Natural killer cell (primary cell): ENCODE measurements around the gene SHROOM1. TPM values are rescaled to one million over a fixed set of nuclear protein-coding genes. Genes with fewer than 3 reads are reported as not detected.

Source experiments
- ATAC-seq, 3 donors: fragments of 150-1000 bp in 2 of 3; fragments of 200-7000 bp in 1 of 3; cut with Tn5 transposase; 1 replicate in 1 of 3; 2 replicates in 2 of 3; pipeline ENCODE4 v1.10.0; 2021; ENCODE audit warnings: mild to moderate bottlenecking in 2 of 3, moderate library complexity in 2 of 3
- DNase-seq, 2 donors: peaks; one replicate each; pipeline versions ENCODE4 v3.0.0 to v3.0.0-alpha.2; 2013 to 2021; ENCODE audit warnings: mixed read lengths in 1 of 2
- H3K27ac ChIP-seq: one replicate; pipeline ENCODE4 v1.5.1; 2013; ENCODE audit warnings: mild to moderate bottlenecking, low read length
- H3K27me3 ChIP-seq: one replicate; pipeline ENCODE4 v1.6.1; 2013; ENCODE audit warnings: low read length; ENCODE audit not compliant: control insufficient read depth, insufficient read depth
- H3K36me3 ChIP-seq: one replicate; pipeline ENCODE4 v1.6.1; 2013; ENCODE audit warnings: low read length; ENCODE audit not compliant: control insufficient read depth, insufficient read depth
- H3K4me1 ChIP-seq: one replicate; pipeline ENCODE4 v1.6.1; 2013; ENCODE audit warnings: low read length; ENCODE audit not compliant: control insufficient read depth, insufficient read depth
- H3K4me3 ChIP-seq: one replicate; pipeline ENCODE4 v1.5.1; 2013; ENCODE audit warnings: low read length
- H3K9me3 ChIP-seq: one replicate; pipeline ENCODE4 v1.6.1; 2013; ENCODE audit warnings: low read length; ENCODE audit not compliant: control insufficient read depth, insufficient read depth
- H3K27ac Mint-ChIP-seq, 2 donors: one replicate each; pipeline ENCODE4 v1.8.0; 2022; ENCODE audit warnings: mild to moderate bottlenecking in 2 of 2, mixed read lengths in 2 of 2, moderate library complexity in 1 of 2
- H3K27me3 Mint-ChIP-seq, 2 donors: one replicate each; pipeline ENCODE4 v1.8.0; 2022; ENCODE audit warnings: low read depth in 2 of 2, mixed read lengths in 2 of 2
- H3K36me3 Mint-ChIP-seq: one replicate; pipeline ENCODE4 v1.8.0; 2022; ENCODE audit warnings: mixed read lengths
- H3K4me1 Mint-ChIP-seq, 2 donors: one replicate each; pipeline ENCODE4 v1.8.0; 2022; ENCODE audit warnings: mixed read lengths in 2 of 2
- H3K4me3 Mint-ChIP-seq: one replicate; pipeline ENCODE4 v1.8.0; 2022; ENCODE audit warnings: mild to moderate bottlenecking, moderate library complexity, mixed read lengths
- H3K9me3 Mint-ChIP-seq, 2 donors: one replicate each; pipeline ENCODE4 v1.8.0; 2022; ENCODE audit warnings: mixed read lengths in 2 of 2
- CTCF ChIP-seq: fragments of 200-600 bp; IDR thresholded peaks from one replicate; pipeline ENCODE4 v1.8.0; 2022; ENCODE audit warnings: antibody characterized with exemption
- WGBS: methylation state at CpG from one replicate; pipeline ENCODE4 v1.1.7; 2013; ENCODE audit warnings: missing lambda C conversion rate; ENCODE audit not compliant: insufficient coverage; 5-methylcytosine and 5-hydroxymethylcytosine counted together
- intact Hi-C: fragments of 100-400 bp; cut with micrococcal nuclease; formaldehyde crosslinking; loops from one replicate; pipeline ENCODE4 v1.14.2; 2022
- total RNA-seq, 4 donors: library from RNA; stranded (reverse); fragments of 120-200 nt in 1 of 4; gene quantifications; one replicate each; pipeline versions ENCODE4 v1.2.3 to v1.2.4, GENCODE V29; 2013 to 2022

The SHROOM1 gene
- total RNA-seq, 3 donors from 2014 or later (not counting 1 experiment from before 2014, with no cell fraction given), result 0.82 to 3.5 (median 0.85) TPM

DNA sequence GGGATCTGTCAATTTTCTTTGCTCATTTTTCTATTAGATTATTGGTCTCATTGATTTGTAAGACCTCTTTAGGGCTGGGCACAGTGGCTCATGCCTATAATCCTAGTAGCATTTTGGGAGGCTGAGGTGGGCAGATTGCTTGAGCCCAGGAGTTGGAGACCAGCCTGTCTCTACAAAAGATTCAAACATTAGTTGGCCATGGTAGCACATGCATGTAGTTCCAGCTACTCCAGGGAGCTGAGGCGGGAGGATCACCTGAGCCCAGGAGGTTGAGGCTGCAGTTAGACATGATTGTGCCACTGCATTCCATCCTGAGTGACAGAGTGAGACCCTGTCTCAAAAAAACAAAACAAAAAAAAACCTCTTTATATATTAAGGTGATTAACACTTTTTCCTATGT is 6.4 kb upstream of the SHROOM1 start:
- DNase-seq, result no peak
- Histone ChIP-seq H3K9me3 (no peaks in the 10 kb centered on the region), H3K27me3 (no peaks in the 10 kb centered on the region), H3K27ac (no peak overlapping the region), H3K4me1 (no peaks in the 10 kb centered on the region), H3K36me3 (no peaks in the 10 kb centered on the region), H3K4me3 (no peak overlapping the region)
- no peak for ATAC-seq
- 94% methylated on average over 1 of the region's 1 CpG for WGBS
- intact Hi-C loops, result no loop called here
- Mint-ChIP-seq H3K27ac (no peak overlapping the region), H3K9me3 (no peaks in the 10 kb centered on the region), H3K4me1 (no peaks in the 10 kb centered on the region), H3K36me3 (no peaks in the 10 kb centered on the region), H3K4me3 (no peak overlapping the region), H3K27me3 (no peaks in the 10 kb centered on the region)
- no peak for TF ChIP-seq CTCF

GRCh38 chr5:132834057-132834456 is 3.6 kb upstream of the SHROOM1 start:
- no peaks in the 10 kb centered on the region for H3K36me3 Mint-ChIP-seq
- DNase-seq (no peak), ATAC-seq (no peak)
- no peaks in the 10 kb centered on the region for H3K9me3 Mint-ChIP-seq
- intact Hi-C loops, result no loop called here
- H3K4me3 Mint-ChIP-seq, result no peak overlapping the region
- no peak for TF ChIP-seq CTCF
- WGBS, result 97% methylated on average over 3 of the region's 3 CpGs
- Histone ChIP-seq H3K9me3 (no peaks in the 10 kb centered on the region), H3K36me3 (no peaks in the 10 kb centered on the region), H3K4me1 (peaks cover 12% of the 10 kb centered on the region), H3K4me3 (no peak overlapping the region), H3K27me3 (peaks cover 3% of the 10 kb centered on the region), H3K27ac (no peak overlapping the region)
- no peak overlapping the region for H3K27ac Mint-ChIP-seq
- H3K27me3 Mint-ChIP-seq, result peaks cover 16 to 17% of the 10 kb centered on the region in 2 donors
- peaks cover 6 to 19% of the 10 kb centered on the region in 2 donors for H3K4me1 Mint-ChIP-seq

DNA sequence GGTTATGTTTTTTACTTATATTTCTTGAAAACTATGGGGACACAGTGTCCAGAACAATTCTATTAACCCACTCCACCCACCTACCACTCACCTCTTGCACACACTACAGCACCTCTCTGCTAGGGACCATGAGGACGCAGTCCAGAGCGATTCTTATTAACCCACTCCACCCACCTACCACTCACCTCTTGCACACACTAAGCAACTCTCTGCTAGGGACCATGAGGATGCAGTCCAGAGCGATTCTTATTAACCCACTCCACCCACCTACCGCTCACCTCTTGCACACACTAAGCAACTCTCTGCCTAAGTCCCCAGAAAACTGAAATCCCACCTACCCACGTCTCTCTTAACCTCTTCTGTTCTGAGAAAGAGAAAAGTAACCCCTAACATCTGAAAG is 2.2 kb upstream of the SHROOM1 start:
- no peak overlapping the region for H3K27ac Mint-ChIP-seq
- peaks cover 6 to 19% of the 10 kb centered on the region in 2 donors for H3K4me1 Mint-ChIP-seq
- no peaks in the 10 kb centered on the region for H3K36me3 Mint-ChIP-seq
- ATAC-seq (no peak), DNase-seq (no peak)
- H3K4me3 Mint-ChIP-seq, result peak overlapping the region; percentile 65
- no peak for TF ChIP-seq CTCF
- H3K27ac ChIP-seq, result no peak overlapping the region
- no peaks in the 10 kb centered on the region for H3K9me3 Mint-ChIP-seq
- H3K4me3 ChIP-seq, result no peak overlapping the region
- 96% methylated on average over 5 of the region's 5 CpGs for WGBS
- H3K27me3 ChIP-seq, result peaks cover 7% of the 10 kb centered on the region
- H3K9me3 ChIP-seq, result no peaks in the 10 kb centered on the region
- peaks cover 20 to 24% of the 10 kb centered on the region in 2 donors for H3K27me3 Mint-ChIP-seq
- peaks cover 12% of the 10 kb centered on the region for H3K4me1 ChIP-seq
- no peaks in the 10 kb centered on the region for H3K36me3 ChIP-seq
- intact Hi-C loops, result no loop called here
